SK-N-SH (cell line): ENCODE results near the gene PDS5B. TPM values are rescaled to one million over a fixed set of nuclear protein-coding genes. Genes with fewer than 3 reads are reported as not detected.

Experiments used
- CTCF ChIA-PET: fragments of 300-600, 350-600 bp; formaldehyde crosslinking; extraction: SDS; loops from one replicate; lab custom pipeline; 2021; lab: Yijun Ruan, JAX
- POLR2A ChIA-PET: fragments of 350-600 bp; sonication (Branson Sonifier 250); formaldehyde crosslinking; extraction: SDS; loops from one replicate; lab custom pipeline; 2020; ENCODE audit warnings: antibody characterized with exemption, inconsistent platforms; lab: Yijun Ruan, JAX
- DNase-seq: peaks from one replicate; pipeline ENCODE4 v3.0.0; 2012
- H2AFZ ChIP-seq: fragments of 200-600 bp; sonication (generic); 2 replicates; pipeline ENCODE4 v1.8.1; 2016; ENCODE audit warnings: antibody characterized with exemption, mild to moderate bottlenecking, low read depth
- H3F3A ChIP-seq: fragments of 200-600 bp; sonication (generic); replicated peaks from 2 replicates; pipeline ENCODE3; 2016; ENCODE audit warnings: antibody characterized with exemption, mild to moderate bottlenecking; ENCODE audit not compliant: insufficient read depth
- H3K27ac ChIP-seq, 2 experiments: fragments of 200-500 bp in 1 of 2; fragments of 200-600 bp in 1 of 2; sonication (Bioruptor generic) in 1 of 2; sonication (generic), shearing (Covaris generic) in 1 of 2; 2 replicates each; pipeline versions ENCODE4 v1.5.1 to v1.6.1; 2014 to 2016; ENCODE audit warnings: low read depth in 2 of 2, inconsistent platforms in 1 of 2, low read length in 1 of 2, mild to moderate bottlenecking in 1 of 2, mixed read lengths in 1 of 2
- H3K27me3 ChIP-seq: fragments of 200-600 bp; sonication (generic), shearing (Covaris generic); 2 replicates; pipeline ENCODE4 v1.6.1; 2016; ENCODE audit warnings: mixed run types; ENCODE audit not compliant: insufficient read depth
- H3K36me3 ChIP-seq, 2 experiments: fragments of 200-500 bp in 1 of 2; fragments of 200-600 bp in 1 of 2; sonication (Bioruptor generic) in 1 of 2; sonication (generic) in 1 of 2; replicated peaks in 1 of 2; 2 replicates each; pipeline versions ENCODE3 to v1.5.1; 2014 to 2016; ENCODE audit warnings: low read length in 1 of 2, mild to moderate bottlenecking in 1 of 2; ENCODE audit not compliant: insufficient read depth in 2 of 2, control insufficient read depth in 1 of 2
- H3K4me1 ChIP-seq, 2 experiments: fragments of 200-500 bp in 1 of 2; fragments of 200-600 bp in 1 of 2; sonication (Bioruptor generic) in 1 of 2; sonication (generic), shearing (Covaris generic) in 1 of 2; 2 replicates each; pipeline versions ENCODE4 v1.5.1 to v1.6.1; 2014 to 2016; ENCODE audit warnings: low read depth in 1 of 2, low read length in 1 of 2, mixed run types in 1 of 2; ENCODE audit not compliant: insufficient read depth in 2 of 2, control insufficient read depth in 1 of 2
- H3K4me2 ChIP-seq: fragments of 200-600 bp; sonication (generic), shearing (Covaris generic); 2 replicates; pipeline ENCODE4 v1.6.1; 2017; ENCODE audit warnings: mixed run types
- H3K4me3 ChIP-seq, 2 experiments: fragments of 200-500 bp in 1 of 2; fragments of 200-600 bp in 1 of 2; sonication (Bioruptor generic) in 1 of 2; sonication (generic), shearing (Covaris generic) in 1 of 2; 2 replicates each; pipeline versions ENCODE4 v1.5.1 to v1.8.1; 2014 to 2016; ENCODE audit warnings: low read depth in 2 of 2, inconsistent platforms in 1 of 2, low read length in 1 of 2, mild to moderate bottlenecking in 1 of 2, mixed read lengths in 1 of 2, moderate library complexity in 1 of 2
- H3K79me2 ChIP-seq: fragments of 200-600 bp; sonication (generic); 2 replicates; pipeline ENCODE4 v1.8.1; 2017; ENCODE audit warnings: mild to moderate bottlenecking; ENCODE audit not compliant: insufficient read depth
- H3K9ac ChIP-seq: fragments of 200-600 bp; sonication (generic); 2 replicates; pipeline ENCODE4 v1.6.1; 2017; ENCODE audit warnings: mixed run types
- H3K9me2 ChIP-seq: fragments of 200-600 bp; sonication (generic); 2 replicates; pipeline ENCODE4 v1.6.1; 2017; ENCODE audit warnings: mixed run types
- H3K9me3 ChIP-seq: fragments of 200-600 bp; sonication (generic); 2 replicates; pipeline ENCODE4 v1.6.1; 2017; ENCODE audit warnings: mixed run types, mild to moderate bottlenecking, moderate library complexity
- H4K20me1 ChIP-seq: fragments of 200-600 bp; sonication (generic); 2 replicates; pipeline ENCODE4 v1.6.1; 2017; ENCODE audit warnings: mild to moderate bottlenecking, mixed run types; ENCODE audit not compliant: insufficient read depth
- CTCF ChIP-seq: fragments of 200-600 bp; sonication (generic); IDR thresholded peaks from 2 replicates; pipeline ENCODE4 v1.6.1; 2017; ENCODE audit warnings: antibody characterized with exemption, mild to moderate bottlenecking, moderate library complexity
- EZH2phosphoT487 ChIP-seq: fragments of 200-600 bp; sonication (generic); IDR thresholded peaks from 2 replicates; pipeline ENCODE4 v1.6.1; 2017; ENCODE audit warnings: low read depth, mixed run types, mild to moderate bottlenecking, antibody characterized with exemption, moderate library complexity, borderline replicate concordance
- FOSL2 ChIP-seq: IDR thresholded peaks from 2 replicates; pipeline ENCODE4 v1.4.0; 2012; ENCODE audit warnings: low read depth, mild to moderate bottlenecking, moderate library complexity, borderline replicate concordance
- GABPA ChIP-seq: IDR thresholded peaks from 2 replicates; pipeline ENCODE4 v1.4.0; 2012; ENCODE audit warnings: low read depth, mild to moderate bottlenecking
- GATA2 ChIP-seq: sonication (generic); formaldehyde crosslinking; IDR thresholded peaks from 2 replicates; pipeline ENCODE4 v1.5.0; 2020; ENCODE audit warnings: mild to moderate bottlenecking, missing genetic modification reagents
- MAX ChIP-seq: IDR thresholded peaks from 2 replicates; pipeline ENCODE4 v1.4.0; 2012; ENCODE audit warnings: low read depth
- MEF2A ChIP-seq: IDR thresholded peaks from 2 replicates; pipeline ENCODE4 v1.4.0; 2012; ENCODE audit warnings: low read depth, borderline replicate concordance
- MXI1 ChIP-seq: IDR thresholded peaks from 2 replicates; pipeline ENCODE4 v1.6.1; 2012; ENCODE audit warnings: mild to moderate bottlenecking, low read depth, low read length, improper control_type of control experiment
- POLR2AphosphoS5 ChIP-seq: IDR thresholded peaks from 2 replicates; pipeline ENCODE4 v1.6.1; 2012; ENCODE audit warnings: low read depth, low read length
- RCOR1 ChIP-seq: fragments of 150-350 bp; IDR thresholded peaks from 2 replicates; pipeline ENCODE4 v1.6.1; 2017; ENCODE audit warnings: antibody characterized with exemption, low read length
- REST ChIP-seq: IDR thresholded peaks from 2 replicates; pipeline ENCODE4 v1.6.1; 2012; ENCODE audit warnings: mild to moderate bottlenecking, low read depth, low read length, moderate library complexity
- RXRA ChIP-seq: IDR thresholded peaks from 2 replicates; pipeline ENCODE4 v1.4.0; 2012; ENCODE audit warnings: low read depth, mild to moderate bottlenecking, borderline replicate concordance
- TCF12 ChIP-seq: IDR thresholded peaks from 2 replicates; pipeline ENCODE4 v1.4.0; 2012
- WGBS: methylation state at CpG from one replicate; pipeline ENCODE4 v1.1.6; 2017; ENCODE audit warnings: low lambda C conversion rate; 5-methylcytosine and 5-hydroxymethylcytosine counted together
- polyA plus RNA-seq, 3 experiments: library from polyadenylated mRNA; depleted of rRNA; stranded (reverse); fragments of >200 nt; gene quantifications; 2 replicates each; pipeline ENCODE4 v1.2.3, GENCODE V29; 2012
- TF ChIP-seq, protein P1 (sequence below): IDR thresholded peaks from 2 replicates; pipeline ENCODE4; 2012
- TF ChIP-seq, protein P2 (sequence below): fragments of 150-350 bp; IDR thresholded peaks from 2 replicates; pipeline ENCODE4 v1.6.1; 2017; ENCODE audit warnings: antibody characterized with exemption, low read length, low read depth, borderline replicate concordance

PDS5B gene
- polyA plus RNA-seq, 1 of the 3 experiments (the other 2 are of a cell fraction) = 3.8 TPM

DNA sequence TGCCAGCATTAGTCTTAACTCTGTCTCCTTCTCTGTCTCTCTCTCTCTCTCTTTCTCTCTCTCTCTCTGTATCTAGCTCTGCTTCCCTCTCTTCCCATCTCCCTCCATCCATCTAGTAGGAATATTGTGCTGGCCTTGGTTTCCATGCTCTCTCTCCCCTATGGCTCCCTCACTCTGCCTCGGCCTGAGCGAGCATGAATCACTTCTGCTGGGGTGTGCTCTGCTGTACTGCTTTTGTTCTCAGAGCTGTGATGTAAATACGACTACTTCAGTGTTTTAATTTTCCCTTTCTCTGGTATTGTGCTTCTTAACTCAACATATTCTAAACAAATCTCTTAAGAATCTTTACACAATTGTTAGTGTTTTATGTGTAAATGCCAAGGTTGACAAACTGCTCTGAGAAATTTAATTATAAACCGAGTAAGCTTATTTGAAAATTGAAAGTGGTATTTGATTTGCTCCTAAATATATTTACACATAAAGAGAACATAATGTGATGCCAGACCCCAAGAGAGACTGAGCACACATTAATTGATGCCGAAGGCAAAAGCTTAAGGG is 218.5 kb downstream of the PDS5B start:
- WGBS = 70% methylated on average over 5 of the region's 5 CpGs
- H3K27ac ChIP-seq = no peak overlapping the region

DNA sequence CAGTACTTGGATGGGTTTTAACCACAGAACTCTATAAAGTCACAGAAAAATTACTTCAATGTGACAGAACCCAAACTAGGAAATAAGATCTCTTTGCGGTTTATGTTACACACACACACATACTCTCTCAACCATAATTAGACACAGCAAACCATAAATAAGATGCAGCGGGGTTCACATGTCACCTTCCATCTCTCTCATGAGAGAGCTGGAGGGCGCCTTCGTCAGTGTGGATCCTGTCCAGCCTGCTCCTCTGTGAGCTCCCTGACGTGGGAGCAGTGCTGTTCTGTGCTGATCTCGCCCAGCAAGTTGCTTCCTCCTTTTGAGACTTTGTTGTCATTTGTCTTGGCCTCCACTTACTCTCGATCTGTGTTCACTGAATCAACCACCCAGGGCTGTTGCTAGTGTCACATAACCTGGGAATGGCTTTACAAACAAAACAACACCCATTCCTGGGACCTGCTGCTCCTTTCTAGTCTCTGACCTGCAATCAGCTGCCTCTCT is 225.1 kb downstream of the PDS5B start:
- POLR2A ChIA-PET = no interaction called here
- H3F3A ChIP-seq = no peaks in the 10 kb centered on the region
- H3K4me2 ChIP-seq = no peak overlapping the region
- H3K27ac ChIP-seq = no peak overlapping the region
- H2AFZ ChIP-seq = no peak overlapping the region
- no peaks in the 10 kb centered on the region for H3K36me3 ChIP-seq
- no peaks in the 10 kb centered on the region for H3K79me2 ChIP-seq
- H3K27me3 ChIP-seq = no peaks in the 10 kb centered on the region
- DNase-seq = no peak
- no peaks in the 10 kb centered on the region; a peak in 1 of 4 replicates for H3K4me1 ChIP-seq
- no peaks in the 10 kb centered on the region for H4K20me1 ChIP-seq
- CTCF ChIA-PET = no interaction called here
- WGBS = 78% methylated on average over 7 of the region's 7 CpGs
- no peak overlapping the region for H3K9ac ChIP-seq
- H3K4me3 ChIP-seq = no peak overlapping the region
- H3K9me2 ChIP-seq = no peaks in the 10 kb centered on the region
- H3K9me3 ChIP-seq = 0 out of 2 replicates have a peak, but pooled peaks cover under 1% of the 10 kb centered on the region
- TF ChIP-seq MAX (no peak), GATA2 (CRISPR knock-in tag) (no peak), MEF2A (no peak), TCF12 (no peak), REST (no peak), MXI1 (no peak), RCOR1 (no peak), EZH2phosphoT487 (no peak)
- TF ChIP-seq, protein P1, sequence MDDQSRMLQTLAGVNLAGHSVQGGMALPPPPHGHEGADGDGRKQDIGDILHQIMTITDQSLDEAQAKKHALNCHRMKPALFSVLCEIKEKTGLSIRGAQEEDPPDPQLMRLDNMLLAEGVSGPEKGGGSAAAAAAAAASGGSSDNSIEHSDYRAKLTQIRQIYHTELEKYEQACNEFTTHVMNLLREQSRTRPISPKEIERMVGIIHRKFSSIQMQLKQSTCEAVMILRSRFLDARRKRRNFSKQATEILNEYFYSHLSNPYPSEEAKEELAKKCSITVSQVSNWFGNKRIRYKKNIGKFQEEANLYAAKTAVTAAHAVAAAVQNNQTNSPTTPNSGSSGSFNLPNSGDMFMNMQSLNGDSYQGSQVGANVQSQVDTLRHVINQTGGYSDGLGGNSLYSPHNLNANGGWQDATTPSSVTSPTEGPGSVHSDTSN = no peak
- TF ChIP-seq, protein P2, sequence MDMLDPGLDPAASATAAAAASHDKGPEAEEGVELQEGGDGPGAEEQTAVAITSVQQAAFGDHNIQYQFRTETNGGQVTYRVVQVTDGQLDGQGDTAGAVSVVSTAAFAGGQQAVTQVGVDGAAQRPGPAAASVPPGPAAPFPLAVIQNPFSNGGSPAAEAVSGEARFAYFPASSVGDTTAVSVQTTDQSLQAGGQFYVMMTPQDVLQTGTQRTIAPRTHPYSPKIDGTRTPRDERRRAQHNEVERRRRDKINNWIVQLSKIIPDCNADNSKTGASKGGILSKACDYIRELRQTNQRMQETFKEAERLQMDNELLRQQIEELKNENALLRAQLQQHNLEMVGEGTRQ = no peak

More for the DNA sequence above, 218.5 kb downstream of the PDS5B start:
- Histone ChIP-seq H3K4me2 (no peak overlapping the region), H4K20me1 (no peaks in the 10 kb centered on the region), H3K36me3 (no peaks in the 10 kb centered on the region), H3K27me3 (no peaks in the 10 kb centered on the region), H2AFZ (peak overlapping the region; percentile 66; the same call in 1 of the 2 replicates), H3F3A (no peaks in the 10 kb centered on the region), H3K9me2 (no peaks in the 10 kb centered on the region)
- POLR2A ChIA-PET = no interaction called here
- TF ChIP-seq CTCF (no peak), POLR2AphosphoS5 (no peak), RXRA (no peak), GABPA (no peak), FOSL2 (no peak)
- TF ChIP-seq, all 33 proteins: peak for 0
- no peak for DNase-seq
- Histone ChIP-seq H3K79me2 (no peaks in the 10 kb centered on the region), H3K4me3 (no peak overlapping the region), H3K9me3 (no peaks in the 10 kb centered on the region), H3K9ac (no peak overlapping the region), H3K4me1 (no peaks in the 10 kb centered on the region)
- CTCF ChIA-PET = interaction anchor here (0.8 to 1.2 kb wide), 3 partner anchors 10 to 739 kb away, joined by 3 read pairs; no protein-coding TSS in a partner anchor
